Stimulated activated CD4-positive, alpha-beta T cell treated with anti-CD3 and anti-CD28 coated beads, Interleukin-15, amount 100 ng/mL, for 24 hours (primary cell): ENCODE data around the gene MXD3.
A peak's percentile ranks its signal among the peaks of the same experiment; 100 is the strongest.

Experiments used
- DNase-seq: peaks from one replicate; pipeline ENCODE4 v3.0.0-alpha.2; 2020

MXD3 gene

GRCh38 chr5:177339107-177339638 is 27.5 kb upstream of the MXD3 start:
- DNase-seq, result no peak

DNA sequence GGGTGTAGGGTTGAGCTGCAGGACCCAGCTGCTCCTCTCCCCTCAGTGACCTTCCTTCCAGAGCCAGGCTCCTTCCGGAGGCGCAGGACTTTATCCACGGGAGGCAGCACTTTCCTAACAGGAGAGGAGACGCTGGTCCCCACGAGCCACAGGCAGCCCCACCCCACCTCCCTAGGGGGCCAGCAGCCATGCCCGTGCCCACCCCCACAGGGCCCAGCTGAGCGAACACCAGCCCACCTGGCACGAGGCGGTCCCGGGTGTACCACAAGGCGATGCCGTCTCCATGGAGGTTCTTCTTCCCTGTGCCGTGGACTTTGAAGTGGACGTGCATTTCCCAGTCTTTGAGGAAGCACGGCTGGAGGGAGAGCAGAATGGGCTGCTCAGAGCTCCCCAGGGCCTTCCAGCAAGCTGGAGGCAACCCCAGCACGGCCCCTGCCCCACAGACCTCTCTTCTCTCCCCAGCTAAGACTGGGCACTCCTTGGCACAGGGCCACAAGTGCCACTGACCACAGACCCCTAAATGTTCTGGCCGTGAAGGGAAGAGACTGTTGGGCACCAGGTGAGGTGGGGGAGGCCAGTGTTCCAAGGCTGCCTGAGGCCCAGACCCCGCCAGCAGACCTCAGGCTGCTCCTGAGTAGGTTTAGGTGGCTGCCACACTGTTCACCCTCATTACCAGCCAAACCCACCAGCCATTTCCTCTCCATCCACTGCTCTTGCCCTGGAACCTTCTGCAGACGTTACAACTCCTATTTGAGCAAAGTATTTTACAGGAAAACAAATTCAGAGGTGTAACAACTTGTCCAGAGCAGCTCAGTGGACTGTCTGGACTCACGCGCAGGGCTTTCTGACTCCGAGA is 26.8 kb upstream of the MXD3 start:
- DNase-seq, result no peak

- DNase-seq, result no peak
Observed at GRCh38 chr5:177336603-177337494, 25.2 kb upstream of the MXD3 start.

DNA sequence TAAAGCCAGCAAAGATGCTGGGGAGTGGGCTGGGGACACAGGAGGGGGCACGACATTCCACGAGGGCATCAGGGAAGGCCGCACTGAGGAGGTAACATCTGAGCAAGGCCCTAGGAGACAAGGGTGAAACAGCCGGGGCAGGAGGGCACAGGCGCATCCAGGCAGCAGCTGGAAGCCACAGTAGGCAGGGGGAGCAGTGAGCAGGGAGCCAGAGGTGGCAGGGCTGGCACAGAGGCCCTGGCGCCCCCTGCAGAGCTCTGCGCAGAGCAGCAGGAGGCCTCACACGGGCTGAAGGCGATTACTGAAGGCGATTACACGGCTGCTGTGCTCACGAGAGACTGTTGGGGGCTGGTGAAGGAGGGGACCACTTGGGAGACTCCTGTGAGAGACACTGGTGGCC is 24.4 kb upstream of the MXD3 start:
- peak; percentile 47 for DNase-seq

GRCh38 chr5:177335701-177336065 is 24.0 kb upstream of the MXD3 start:
- DNase-seq, result no peak

DNA sequence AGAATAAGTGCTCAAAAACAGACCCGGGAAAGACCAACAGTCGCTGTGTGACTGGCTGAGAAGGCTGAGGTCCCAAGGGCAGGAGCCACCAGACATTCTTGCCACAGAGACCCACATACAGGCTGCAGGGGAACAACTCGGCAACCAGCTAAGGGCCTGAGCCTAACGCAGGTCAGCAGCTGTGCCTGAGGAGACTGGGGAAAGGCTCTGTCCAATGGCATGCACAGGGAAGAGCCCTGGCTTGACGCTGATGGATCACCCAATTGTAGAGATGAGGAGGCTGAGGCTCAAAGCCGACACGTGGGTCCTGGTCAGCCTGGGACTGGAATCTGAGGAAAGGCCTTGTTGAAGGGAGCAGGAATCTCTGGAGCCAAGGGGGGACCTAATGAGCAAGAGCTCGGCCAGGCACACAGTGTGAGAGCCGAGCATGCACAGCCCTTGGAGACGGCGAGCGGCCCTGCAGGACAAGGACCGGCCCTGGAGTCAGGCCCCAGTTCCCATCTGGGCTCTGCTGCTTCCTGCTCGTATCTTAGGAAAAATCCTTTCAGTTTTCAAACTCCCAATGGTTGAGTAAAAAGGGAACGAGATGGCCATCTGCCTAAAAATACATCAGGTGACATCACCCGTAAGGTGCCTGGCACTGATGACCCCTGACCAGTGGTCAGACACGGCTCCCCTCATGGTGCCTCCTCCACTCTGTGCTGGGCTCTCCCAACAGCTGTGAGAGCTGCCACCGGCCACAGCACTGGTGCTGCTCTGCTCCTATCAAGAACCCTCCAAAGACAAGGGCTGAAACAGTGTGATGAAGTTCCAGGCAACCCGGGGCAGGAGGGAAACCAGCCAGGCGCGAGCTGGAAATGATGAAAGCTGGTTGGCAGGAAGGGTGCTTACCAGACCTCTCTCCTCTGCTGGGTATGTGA is 23.3 kb upstream of the MXD3 start:
- DNase-seq, result no peak

DNA sequence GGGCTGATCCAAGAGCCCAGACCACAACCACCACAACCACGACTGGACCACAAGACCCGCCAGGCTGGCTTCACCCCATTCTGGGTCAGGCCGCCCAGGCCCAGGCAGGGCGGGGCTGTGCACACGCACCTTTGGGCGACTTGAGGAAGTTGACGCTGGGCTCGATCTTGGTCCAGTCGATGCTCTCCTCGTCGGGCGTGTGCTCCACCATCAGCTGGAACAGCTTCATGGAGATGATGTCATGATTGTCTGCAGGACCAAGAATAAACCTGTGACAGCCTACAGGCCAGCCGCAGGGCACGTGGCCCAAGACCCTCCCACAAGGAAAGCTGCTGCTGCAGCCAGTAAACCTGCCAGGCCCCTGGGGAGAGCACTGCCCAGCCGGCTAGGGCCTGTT is 22.5 kb upstream of the MXD3 start:
- DNase-seq, result no peak

DNA sequence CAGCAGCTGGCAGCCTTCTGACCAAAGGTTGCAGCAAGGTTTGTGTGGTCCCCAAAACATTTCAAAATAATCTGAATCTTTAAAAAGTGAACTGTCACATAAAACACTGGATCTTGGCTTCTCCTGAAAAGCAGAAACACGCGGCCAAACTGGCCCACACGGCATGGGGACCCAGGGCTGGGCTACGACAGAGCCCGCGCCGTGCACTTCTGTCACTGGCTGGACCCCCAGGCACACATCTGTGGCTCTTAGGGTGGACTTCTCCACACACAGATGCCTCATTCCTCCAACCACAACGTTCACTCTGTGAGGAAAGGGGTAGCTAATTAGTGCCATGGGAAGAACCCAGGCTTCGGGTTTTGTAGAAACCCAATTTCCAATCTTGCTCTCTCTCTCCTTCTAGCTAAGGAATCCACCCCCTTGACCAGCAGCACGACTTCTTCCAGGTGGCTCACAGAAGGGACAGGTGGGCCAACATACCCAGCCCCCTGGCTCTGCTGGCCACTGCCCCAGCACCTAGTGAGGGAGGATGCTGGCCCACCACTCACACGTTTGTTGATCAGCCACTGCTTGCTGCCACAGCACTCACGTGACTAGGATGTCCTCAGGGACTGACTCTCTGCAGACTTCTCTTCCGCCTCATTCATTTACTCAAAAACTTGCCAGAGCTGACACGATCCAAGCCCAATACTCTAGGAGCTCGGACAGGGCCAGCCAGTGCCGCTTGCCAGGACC is 21.9 kb upstream of the MXD3 start:
- DNase-seq, result no peak

GRCh38 chr5:177332896-177333260 is 21.2 kb upstream of the MXD3 start:
- no peak for DNase-seq

DNA sequence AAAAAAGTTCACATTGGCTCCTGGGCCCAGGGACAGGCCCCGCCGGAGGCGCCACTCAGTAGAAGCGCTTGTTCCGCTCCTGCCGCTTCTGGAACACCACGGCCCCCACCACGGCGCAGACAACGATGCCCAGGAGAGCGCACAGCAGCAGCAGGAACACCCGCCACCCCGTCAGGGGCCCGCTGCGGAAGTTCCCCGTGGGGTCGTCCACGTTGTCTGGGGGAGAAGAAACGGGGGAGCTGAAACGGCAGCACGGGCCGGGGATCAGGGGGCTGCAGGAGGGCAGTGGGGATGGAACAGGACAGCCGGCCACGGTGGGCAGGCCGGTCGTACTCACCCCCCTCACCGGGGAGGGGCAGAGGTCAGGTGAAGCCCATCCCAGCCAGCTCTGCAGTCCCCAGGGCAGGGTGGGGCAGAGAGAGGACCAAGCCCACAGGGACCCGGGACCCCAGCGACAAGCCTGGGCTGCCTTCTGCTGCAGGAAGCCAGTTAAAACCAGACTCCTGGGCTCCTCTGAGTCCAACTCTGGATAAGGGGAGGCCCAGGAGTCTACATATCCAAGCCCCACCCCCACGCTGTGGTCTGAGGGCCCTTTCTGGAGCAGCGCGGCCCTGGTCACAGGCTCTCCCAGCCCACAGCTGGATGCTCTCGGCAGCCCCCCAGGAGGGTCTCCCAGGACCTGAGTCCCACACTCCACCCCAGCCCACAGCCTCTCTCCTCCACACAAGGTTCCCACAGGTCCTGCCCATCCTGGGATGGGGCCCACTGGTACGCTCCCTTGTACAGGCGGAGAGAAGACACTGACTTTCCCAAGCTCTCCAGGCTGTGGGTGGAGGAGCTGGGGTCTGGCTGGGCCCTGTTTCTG is 20.6 kb upstream of the MXD3 start:
- DNase-seq, result no peak

DNA sequence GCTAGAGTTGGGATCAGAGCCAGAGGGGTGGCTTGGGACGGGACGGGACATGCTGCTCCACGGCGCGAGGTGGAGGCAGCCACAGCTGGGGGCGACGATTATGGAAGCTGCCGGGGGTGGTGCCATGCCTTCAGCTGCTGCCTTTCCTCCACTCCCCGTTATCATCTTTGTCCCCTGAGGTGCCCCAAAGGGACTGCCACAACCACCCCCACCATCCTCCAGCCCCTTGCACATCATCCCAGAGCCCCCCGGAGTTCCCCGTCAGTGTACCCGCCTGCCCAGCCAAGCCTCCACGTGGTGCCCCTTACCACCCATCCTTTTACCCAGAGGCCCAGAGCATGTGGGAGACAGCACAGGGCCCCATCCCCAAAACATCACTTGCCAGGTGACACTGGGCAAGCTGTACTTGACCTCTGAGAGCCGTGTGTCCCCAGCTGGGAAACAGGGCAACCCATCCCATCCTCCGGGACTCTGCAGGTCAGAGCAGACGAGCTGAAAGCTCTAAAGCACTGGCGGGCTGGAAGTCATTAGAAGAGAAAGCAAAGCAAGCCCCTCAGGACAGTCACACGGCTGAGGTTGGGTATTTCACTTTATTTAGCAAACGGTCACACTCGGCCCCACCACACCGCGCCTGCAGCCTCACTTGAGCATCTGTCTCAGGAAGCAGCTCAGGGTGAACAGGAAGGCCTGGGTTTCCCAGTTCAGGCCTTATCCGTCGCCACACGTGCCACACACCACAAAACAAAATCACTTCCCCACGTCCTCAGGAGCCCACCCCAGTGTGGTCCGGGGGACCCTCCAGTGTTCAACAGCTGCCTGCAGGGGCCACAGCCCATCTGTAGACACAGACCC is 19.5 kb upstream of the MXD3 start:
- no peak for DNase-seq

DNA sequence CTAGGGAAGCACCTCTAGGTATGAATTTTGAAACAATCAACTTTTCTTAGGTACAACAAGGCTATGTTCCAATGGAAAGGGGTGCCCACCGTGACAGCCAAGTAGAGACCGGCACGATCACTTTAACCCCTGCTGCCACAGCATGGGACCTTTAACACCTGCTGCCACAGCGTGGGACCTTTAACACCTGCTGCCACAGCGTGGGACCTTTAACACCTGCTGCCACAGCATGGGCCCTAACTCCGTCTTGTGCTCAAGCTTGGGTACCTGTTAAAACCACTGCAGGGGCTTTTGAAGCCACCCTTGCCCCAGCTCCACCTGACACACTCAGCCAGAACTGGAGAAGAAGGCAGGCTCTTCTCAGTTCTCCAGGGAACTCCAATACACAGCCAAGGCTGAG is 18.2 kb upstream of the MXD3 start:
- DNase-seq, result no peak

DNA sequence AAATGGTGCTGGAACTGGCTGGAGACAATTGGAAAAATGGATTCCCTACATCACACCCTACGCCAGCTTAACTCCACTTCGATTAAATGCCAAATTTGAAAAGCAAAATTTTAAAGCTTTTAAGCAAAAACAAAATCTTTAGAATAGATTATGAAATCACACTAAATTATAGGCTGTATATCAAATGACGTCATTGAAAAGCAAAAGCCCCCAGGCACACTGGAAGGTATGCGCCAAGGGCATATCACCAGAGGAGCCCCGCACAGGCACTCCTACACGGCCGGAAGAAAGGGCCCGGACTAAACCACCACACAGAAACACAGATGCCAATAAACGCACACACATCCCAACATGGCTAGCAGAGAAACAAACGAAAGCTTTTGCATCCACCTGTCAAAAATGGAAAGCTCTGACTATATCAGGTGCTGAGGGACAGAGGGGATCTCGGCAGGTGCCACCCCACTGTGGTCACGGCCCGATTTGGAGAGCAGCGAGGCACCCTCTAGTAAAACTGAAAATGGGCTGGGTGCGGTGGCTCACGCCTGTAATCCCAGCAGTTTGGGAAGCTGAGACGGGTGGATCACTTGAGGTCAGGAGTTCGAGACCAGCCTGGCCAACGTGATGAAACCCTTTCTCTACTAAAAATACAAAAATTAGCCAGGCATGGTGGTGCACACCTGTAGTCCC is 17.0 kb upstream of the MXD3 start:
- DNase-seq, result no peak

GRCh38 chr5:177327539-177328522 is 16.1 kb upstream of the MXD3 start:
- DNase-seq, result peak; percentile 17

DNA sequence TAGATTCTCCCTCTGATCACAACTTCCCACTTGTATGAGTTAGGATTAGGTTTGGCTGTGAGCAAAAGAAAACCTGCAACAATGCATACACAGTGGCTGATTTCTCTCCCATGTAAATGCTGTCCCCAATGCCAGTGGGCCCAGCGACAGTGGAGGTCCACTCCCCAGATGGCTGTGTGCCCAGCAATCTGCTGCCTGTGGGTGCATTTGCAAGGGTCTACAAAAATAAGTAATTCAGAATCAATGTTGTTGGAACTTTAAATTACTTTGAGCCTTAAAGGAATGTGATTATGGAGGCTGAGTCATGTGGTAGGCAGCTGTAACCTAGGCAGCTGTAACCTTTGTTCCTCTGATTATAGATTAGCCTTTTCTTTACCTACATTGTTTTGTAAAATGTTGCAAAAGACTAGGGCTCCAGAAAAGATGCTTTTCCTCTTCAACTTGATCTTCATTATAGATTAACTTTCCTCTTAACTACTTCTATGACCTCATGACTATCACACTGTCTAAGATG is 14.2 kb upstream of the MXD3 start:
- DNase-seq, result no peak

DNA sequence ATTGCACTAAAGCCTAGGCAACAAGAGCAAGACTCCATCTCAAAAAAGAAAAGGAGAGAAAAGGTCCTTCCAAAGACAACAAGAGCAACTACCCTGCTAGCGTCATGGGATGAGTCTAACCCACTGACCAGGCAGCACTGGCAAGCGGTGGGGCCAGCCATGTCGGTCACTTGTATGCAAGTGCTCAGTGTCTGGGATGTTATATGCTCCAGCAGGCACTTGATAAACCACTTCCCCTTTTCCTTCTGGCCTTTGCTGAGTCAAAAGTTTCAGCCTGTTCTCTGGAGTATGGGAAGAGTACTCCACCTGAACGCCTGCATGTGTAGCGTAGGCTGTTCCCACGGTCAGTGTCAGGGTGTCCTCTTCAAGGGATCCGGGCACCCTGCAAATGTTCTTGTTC is 9.2 kb upstream of the MXD3 start:
- DNase-seq, result no peak

- no peak for DNase-seq
Observed at GRCh38 chr5:177319913-177320588, 8.4 kb upstream of the MXD3 start.
